Bone marrow (tissue), 2 donors: ENCODE measurements around the gene CARMIL3.
"Not testable (repeated sequence)": the region's sequence is repeated elsewhere in the genome, so short reads cannot be mapped to it uniquely, and the experiment has no call there.

Experiments
- DNase-seq, 2 donors: peaks; one replicate each; lab custom pipeline; 2025; lab: John Stamatoyannopoulos, UW

CARMIL3 gene

GRCh38 chr14:24037658-24038037, 14.2 kb upstream of the CARMIL3 start:
- DNase-seq, result no peak

- no peak for DNase-seq
Measured at GRCh38 chr14:24038686-24039085, 13.1 kb upstream of the CARMIL3 start.

- DNase-seq, result no peak
Measured at GRCh38 chr14:24040692-24041091, 11.1 kb upstream of the CARMIL3 start.

GRCh38 chr14:24042746-24043145, 9.1 kb upstream of the CARMIL3 start:
- DNase-seq, result no peak

- peak in 1 of 2 donors; percentile 36 for DNase-seq
Measured at GRCh38 chr14:24049002-24049401, 2.8 kb upstream of the CARMIL3 start.

GRCh38 chr14:24050753-24051152, 1.1 kb upstream of the CARMIL3 start:
- not testable (repeated sequence) for DNase-seq

GRCh38 chr14:24051176-24051788, 527 bp upstream of the CARMIL3 start:
- DNase-seq, result no peak

GRCh38 chr14:24052656-24053547, 1.1 kb downstream of the CARMIL3 start:
- no peak for DNase-seq

GRCh38 chr14:24053548-24054323, 1.9 kb downstream of the CARMIL3 start:
- DNase-seq, result no peak

GRCh38 chr14:24054324-24054641, 2.5 kb downstream of the CARMIL3 start:
- no peak for DNase-seq

- no peak for DNase-seq
Measured at GRCh38 chr14:24054646-24055045, 2.8 kb downstream of the CARMIL3 start.

GRCh38 chr14:24055971-24056799, 4.4 kb downstream of the CARMIL3 start:
- no peak for DNase-seq

GRCh38 chr14:24056800-24057184, 5.0 kb downstream of the CARMIL3 start:
- no peak for DNase-seq

- no peak for DNase-seq
Measured at GRCh38 chr14:24057271-24057670, 5.5 kb downstream of the CARMIL3 start.

- no peak for DNase-seq
Measured at GRCh38 chr14:24057867-24058259, 6.1 kb downstream of the CARMIL3 start.

GRCh38 chr14:24058260-24058950, 6.6 kb downstream of the CARMIL3 start:
- peak in 1 of 2 donors; percentile 17 for DNase-seq

GRCh38 chr14:24058951-24059475, 7.2 kb downstream of the CARMIL3 start:
- no peak for DNase-seq

- DNase-seq, result no peak
Measured at GRCh38 chr14:24059841-24060388, 8.1 kb downstream of the CARMIL3 start.

- no peak for DNase-seq
Measured at GRCh38 chr14:24060443-24060842, 8.6 kb downstream of the CARMIL3 start.

GRCh38 chr14:24060984-24061913, 9.4 kb downstream of the CARMIL3 start:
- DNase-seq, result no peak
